Measurements from ENCODE around the gene EEPD1.
A peak's percentile ranks its signal among the peaks of the same experiment; 100 is the strongest.

Gene EEPD1

GRCh38 chr7:36279926-36280315 is 126.9 kb downstream of the EEPD1 start:
- no peak for DNase-seq (ENCODE audit: low read depth)

DNA sequence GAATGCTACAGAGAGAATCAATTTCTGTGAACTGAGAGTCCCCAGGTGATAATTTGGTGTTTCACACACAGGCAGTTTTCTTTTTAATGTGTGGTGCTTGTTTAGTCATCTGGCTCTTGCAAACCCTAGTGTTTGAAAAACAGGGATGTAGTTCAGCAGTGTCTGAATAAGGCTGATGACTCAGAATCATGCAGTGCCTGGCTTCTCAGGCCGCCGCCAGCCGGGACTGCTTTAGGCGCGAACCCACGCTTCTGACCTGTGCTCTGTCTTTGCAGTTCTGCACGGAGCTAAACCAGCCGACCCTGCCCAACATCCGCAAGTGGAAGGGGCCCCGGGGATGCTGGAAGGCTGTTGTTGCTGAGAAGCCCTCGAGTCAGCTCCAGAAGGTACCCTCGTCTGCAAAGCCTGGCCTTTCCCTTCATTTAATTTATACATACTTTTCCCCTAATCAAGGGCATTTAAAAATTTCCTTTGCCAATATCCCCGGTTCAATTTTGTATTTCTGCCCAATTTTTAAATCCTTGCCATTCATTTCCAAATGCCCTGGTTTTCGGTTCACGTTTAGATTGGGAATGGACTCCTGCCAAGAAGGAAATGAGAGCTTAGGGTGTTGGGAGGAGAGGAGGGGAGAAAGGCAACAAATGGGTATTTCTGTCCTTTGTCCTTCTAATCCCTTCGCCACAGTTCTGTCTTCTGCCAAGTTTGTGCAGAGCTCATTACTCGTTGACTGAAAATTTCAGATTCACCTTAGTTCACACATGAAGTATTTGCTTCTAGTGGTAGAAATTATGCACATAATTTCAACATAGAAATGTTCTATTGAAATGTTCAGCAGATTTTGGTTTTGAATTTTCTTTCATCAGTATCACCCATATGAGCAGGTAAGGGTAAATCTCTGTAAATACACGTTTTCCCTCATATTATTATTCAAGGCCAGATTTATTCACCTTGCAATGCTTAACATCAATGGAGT is 128.1 kb downstream of the EEPD1 start:
- peak; percentile 55 for DNase-seq (ENCODE audit: low read depth)

GRCh38 chr7:36281945-36282717 is 129.1 kb downstream of the EEPD1 start:
- no peak for DNase-seq (ENCODE audit: low read depth)

GRCh38 chr7:36283181-36283580 is 130.1 kb downstream of the EEPD1 start:
- DNase-seq (ENCODE audit: low read depth), result no peak

DNA sequence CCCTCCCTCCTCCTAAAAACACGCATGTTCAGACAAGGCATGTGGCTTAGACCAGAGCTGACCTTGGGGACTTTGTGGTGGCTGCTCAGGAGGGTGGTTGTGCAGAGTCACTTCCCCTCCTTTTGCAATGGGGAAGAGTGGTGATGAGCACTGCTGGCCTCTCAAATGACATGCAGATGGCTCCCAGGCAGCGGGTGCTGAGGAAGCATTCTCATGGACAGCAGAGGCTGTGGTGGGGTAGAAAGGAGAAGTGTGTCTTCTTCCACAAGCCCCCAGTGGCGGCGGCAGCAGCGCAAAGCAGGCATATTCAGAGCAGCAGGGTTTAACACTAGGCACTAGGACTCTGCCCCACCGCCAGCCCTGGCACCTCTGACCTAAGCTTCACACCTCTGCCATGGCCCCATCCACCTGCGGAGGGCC is 130.7 kb downstream of the EEPD1 start:
- DNase-seq (ENCODE audit: low read depth), result no peak

DNA sequence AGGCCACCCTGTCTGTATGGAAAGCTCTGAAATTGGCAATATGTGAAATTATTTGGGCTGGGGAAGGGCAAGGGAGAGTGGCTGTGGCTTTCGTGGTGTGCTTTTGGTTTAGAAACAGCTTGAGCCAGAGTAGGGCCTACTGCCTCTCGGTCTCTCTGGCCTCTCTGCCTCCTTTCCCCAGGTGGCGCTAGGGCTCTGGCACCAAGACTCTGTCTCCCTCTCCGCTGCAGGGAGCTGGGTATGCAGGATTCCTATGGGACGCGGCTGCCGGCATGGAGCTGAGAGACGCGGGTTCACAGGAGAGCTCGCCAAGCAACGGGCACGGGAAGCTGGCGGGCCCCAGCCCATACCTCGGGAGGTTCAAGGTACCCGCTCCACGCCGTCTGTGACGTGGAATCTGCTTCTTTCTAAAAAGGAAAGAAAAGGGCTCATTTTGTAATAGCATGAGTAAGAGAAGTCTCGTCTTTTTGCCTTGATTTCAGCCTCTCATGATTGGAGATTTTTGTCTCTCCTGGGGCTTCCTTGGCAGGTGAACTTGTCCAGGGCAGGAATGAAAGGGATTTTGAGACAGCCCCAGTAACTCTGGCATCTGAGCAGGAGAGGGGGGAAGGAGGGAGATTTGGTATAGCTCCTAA is 131.5 kb downstream of the EEPD1 start:
- DNase-seq (ENCODE audit: low read depth), result no peak

- DNase-seq (ENCODE audit: low read depth), result no peak
These were observed 132.2 kb downstream of the EEPD1 start for GRCh38 chr7:36285276-36285675.

DNA sequence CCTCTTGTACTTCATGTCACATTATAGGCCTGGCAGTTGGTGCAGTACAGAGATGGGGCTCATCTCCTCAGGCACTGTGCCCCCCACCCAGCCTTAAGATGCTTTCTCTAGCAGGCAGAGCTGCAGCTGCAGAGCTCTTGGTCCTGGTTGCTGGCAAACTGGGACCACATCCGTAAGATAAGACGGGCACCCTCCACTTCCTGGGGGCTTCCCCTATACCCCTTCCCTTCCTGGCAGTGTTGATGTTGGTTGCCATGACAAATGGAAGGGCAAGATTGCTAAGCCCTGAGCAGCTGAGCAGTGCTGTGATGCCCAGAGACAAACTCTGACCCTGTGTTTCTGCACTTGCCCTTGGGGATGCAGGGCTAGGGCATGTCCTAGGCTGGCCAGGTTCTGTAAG is 133.2 kb downstream of the EEPD1 start:
- DNase-seq (ENCODE audit: low read depth), result no peak

GRCh38 chr7:36286688-36287087 is 133.6 kb downstream of the EEPD1 start:
- DNase-seq (ENCODE audit: low read depth), result no peak

- DNase-seq (ENCODE audit: low read depth), result no peak
These were observed 134.6 kb downstream of the EEPD1 start for GRCh38 chr7:36287371-36288241.

DNA sequence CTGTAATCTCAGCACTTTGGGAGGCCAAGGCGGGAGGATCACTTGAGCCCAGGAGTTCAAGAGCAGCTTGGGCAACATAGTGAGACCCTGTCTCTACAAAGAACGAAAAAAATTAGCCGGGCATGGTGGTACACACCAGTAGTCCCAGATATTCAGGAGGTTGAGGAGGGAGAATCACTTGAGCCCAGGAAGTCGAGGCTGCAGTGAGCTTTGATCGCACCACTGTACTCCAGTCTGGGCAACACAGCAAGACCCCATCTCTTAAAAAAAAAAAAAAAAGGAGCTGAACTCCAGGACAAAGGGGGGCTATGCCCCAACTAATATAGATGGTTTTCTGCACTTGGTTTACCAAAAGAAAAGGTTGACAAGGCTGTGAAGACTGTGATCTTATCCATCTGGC is 135.4 kb downstream of the EEPD1 start:
- no peak for DNase-seq (ENCODE audit: low read depth)

DNA sequence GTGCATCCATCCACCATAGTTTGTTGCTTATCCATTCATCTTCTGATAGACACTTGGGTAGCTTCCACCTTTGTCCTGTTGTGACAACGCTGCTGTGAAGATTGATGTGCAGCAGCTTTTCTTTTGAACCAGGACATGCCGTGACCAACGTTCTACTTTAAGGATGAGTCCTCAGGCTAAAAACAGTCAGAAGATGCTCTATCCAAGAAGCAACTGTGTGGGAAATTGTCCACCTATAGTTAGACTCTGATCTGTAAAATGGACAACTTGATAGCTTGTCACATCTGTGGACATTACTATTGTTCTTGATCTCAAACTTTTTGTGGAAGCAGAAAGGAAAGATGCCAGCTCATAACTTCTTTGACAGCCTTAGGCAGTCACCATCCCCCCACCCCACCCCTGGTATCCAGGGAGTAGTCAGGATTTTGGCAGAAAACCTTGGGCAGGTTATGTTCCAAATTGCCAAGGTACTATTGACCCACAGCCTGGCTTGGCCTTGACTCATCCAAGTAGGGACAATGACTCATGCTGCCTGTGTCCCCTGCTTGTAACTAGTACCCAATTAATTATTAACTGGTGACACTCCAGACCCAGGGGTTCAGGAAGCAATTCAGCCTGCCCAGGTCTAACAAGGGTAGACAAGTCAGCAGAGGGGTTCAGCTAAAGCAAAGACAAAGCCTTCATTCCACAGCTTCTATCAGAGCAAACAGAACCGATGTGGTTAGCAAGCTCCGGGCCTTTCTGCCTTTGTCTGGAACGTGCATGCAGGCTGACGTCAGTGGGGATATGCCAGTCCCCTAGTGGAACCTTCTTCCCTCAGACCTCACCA is 137.0 kb downstream of the EEPD1 start:
- no peak for DNase-seq (ENCODE audit: low read depth)

DNA sequence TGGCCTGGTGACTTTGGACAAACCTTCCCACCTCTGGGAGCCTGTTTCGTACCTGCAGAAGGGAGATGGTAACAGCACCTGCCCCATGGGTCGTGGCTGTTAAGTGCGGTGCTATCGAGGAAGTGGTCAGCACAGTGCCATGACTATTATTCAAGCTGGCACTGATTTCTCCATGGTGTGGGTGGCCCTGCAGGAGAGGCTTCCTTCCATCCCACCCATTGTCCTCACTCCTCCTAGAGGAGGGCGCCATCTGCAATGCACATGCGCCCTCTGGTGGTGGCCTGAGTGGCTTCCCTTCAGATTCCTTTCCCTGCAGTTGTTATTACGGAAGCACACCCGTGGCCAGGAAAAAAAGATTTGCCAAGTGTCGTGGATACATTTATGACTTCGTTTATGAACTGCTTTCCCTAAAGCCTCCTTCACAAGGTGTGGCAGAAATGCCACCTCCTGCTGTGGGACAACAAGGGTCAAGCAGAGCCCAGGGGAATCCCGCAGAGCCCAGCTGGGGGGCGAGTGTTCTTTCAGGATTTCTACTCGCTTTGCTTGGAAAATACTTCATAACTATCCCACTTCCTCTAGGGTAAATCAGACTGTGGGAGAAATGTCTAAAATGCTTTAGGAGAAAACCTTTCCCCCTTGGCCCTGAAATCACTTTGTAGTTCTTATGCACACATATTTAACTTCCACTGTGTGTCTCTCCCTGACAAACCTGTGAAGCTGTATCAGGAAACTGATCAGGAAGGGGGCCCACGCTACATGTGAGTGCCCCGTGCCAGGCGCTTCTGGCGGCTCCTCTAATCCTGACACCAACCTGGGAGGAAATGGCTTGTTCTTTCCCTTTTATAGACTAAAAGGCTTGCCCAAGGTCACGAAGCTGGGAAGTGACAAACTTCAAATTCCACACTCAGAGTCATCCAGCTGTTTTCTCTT is 138.6 kb downstream of the EEPD1 start:
- DNase-seq (ENCODE audit: low read depth), result peak; percentile 78

DNA sequence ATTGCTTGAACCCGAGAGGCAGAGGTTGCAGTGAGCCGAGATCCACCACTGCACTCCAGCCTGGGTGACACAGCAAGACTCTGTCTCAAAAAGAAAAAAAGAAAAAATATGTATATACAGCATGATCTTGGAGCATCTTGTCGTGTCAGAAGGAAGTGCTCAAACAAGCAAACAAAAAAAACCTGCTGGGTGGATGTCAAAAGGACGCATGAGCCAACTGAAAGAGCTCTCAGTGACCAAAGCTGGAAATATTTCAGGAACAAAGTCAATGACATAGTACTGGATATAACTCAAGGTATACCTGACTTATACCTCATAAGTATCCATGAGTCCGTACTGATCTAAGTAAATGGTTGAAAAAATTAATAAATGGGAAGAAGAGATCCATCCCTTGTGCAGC is 142.0 kb downstream of the EEPD1 start:
- DNase-seq (ENCODE audit: low read depth), result no peak

DNA sequence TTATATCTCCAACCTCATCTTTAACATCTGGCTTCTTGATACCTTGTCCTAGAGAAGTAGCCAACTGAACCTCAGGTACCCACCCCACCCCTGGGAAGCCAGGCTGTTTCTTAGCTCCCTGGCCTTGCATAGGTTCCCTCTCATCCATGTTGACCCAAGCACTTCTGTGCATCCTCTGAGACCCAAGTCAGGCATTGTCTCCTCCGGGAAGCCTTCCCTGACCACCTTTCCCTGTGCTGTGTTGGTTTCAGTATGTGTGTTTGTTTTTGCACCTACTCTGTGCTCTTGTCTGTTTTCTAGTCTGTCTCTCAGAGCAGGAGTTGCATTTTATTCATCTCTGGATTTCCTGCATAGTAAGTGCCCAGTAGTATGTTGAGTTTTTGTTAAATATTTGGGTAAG is 143.2 kb downstream of the EEPD1 start:
- DNase-seq (ENCODE audit: low read depth), result no peak

DNA sequence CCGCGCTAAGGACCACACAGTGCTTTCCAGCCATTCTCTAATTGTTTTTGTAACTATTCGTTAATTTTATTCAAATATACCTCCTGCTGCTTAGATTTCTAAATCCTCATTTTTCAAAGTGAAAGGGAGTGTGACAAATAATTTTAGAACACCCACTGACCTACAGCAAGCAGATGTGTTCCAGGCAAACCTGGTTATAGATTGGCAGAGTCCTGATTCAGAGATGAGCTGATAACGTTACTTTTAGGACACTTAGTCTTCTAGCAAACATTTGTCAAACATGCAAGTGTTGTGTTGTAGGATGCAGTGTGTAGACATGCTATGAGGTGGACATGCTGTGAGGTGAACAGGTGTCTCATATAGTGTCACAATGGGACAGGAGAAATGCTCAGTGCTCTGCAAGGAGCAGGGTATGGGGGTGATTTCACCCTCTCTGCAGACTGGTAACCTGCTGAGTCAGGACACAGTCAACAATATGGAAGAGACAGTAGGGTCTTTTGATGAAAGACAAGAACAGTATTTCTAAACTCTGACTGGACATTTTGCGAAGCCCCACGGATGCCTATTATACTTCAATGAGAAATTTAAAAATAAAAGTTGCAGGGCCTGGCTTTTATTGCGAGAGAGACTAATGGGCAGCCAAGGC is 144.4 kb downstream of the EEPD1 start:
- DNase-seq (ENCODE audit: low read depth), result no peak

DNA sequence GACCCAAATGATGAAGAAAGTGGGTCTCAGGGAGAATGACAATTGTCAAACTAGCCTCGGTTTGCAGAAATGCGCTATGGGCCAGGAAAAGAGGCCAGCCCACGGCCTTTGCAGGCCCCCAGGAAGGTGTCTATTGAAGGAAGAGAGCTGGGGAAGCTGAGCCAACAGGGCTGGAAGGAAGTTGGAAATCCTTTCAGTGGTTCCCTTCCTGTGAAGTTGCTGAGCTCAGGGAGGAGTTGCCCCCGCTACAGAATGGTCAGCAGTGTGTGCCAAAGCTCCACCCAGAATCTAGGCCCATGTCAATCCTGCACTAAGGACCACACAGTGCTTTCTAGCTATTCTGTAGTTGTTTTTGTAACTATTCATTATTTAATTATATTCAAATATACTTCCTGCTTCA is 145.1 kb downstream of the EEPD1 start:
- DNase-seq (ENCODE audit: low read depth), result no peak

DNA sequence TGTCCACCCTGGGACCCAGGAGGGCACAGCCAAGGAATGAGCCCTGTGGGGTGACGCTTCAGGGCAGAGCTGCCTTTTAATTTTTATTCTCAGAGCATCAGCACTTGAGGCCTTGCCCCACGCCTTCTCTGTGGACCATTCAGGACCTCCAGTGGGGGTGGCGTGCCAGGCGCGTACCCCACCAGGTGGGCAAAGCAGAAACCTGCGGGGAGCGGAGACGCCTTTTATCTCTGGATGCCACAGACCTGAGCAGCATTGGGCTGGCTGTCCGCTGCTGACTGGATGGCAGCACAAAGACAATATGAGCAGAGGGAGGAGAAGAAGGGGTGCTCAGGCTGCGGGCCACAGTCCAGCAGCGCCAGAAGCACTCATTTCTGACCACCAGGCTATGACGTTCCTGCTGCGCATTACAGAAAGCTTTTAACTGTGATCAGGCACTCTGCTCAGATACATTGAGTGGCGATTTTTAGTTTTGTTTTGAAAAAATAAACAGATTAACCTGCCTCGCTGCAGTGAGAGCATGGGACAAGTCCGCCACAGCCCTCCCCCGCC is 146.2 kb downstream of the EEPD1 start:
- DNase-seq (ENCODE audit: low read depth), result no peak

DNA sequence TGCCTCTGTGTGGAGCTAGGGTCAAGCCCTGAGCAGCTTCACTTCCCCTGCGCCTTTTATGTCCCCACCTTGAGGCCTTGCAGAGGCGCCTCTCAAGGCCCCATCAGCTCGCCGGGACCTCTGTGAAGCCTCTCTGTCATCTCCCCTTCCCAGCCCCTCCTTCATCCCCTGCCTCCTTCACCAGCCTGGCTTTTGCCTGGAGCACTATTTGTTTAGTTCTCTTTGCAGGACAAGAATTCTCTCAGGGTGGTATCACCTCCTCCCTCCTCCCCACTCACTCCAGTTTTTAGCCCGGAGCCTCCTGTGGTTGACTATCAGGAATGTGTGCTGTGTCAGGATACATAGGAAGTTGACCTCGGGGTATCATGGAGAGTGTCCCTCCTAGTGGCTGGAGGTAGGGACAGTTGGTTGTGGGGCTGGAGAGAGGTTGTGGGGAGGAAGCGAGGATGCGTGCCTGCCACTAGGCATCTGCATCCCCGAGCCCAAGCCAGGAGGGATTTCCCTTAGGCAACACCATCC is 146.8 kb downstream of the EEPD1 start:
- DNase-seq (ENCODE audit: low read depth), result no peak
